Kidney tubule cell (primary cell): ENCODE measurements around the gene COL5A1.
"Not testable (repeated sequence)": the region's sequence is repeated elsewhere in the genome, so short reads cannot be mapped to it uniquely, and the experiment has no call there.

Experiments
- DNase-seq: peaks from one replicate; pipeline ENCODE4 v3.0.0-alpha.2; 2018; ENCODE audit warnings: low spot score

Gene COL5A1

DNA sequence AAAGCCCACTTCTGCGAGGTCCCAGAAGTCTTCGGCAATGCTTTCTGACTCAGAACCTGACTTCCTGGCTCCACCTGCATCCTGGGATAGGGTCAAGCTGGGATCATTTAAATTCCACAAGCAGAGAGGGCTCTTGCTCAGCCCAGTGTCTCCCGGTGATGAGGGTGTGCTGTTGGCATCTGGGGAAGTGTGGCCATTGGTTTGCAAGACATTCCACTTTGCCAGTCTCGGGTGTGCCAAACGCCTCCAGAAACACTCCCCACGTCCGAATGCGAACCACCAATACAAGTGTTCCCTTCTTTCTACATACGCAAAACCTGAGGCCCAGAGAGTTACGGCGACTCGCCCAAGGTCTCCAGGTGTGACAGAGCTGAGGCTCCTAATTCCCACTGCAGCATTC is 195.9 kb downstream of the COL5A1 start:
- no peak for DNase-seq

DNA sequence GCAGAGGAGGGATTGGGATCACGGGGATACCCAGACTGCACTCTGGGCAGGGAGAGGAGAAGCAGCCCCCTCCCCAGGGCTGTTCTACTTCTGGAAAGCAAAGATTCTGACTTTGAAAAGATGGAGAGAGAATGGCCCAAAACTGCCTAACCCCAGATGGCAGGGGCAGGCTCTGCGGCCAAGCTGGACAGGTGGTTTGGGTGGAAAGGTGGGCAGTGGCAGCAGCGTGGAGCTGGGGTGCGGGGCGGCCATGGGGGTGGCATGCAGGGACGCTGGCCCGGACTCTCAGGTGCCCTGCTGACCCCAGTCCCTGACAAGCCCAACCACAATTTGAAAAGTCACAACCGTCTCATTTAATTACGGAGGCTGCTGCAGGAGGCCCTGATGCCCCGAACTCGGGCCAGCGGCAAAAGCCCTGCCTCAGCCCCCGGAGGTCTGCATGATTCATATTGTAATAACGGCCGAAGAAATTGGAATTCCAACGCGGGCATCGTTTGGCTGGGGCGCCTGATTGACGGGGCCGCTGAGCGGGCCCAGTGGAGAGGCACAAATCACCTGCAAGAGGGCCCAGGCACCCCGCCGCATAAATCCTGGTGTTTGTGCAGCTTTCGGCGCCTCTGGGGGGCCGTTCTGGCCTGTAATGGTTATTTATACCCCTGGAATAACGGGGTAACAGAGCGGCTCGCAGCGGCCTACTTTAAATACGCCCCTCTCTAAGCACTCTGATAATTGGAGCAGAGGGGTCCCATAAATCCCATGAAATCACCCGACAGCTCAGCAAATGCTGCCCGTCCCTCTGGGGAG is 197.2 kb downstream of the COL5A1 start:
- no peak for DNase-seq

DNA sequence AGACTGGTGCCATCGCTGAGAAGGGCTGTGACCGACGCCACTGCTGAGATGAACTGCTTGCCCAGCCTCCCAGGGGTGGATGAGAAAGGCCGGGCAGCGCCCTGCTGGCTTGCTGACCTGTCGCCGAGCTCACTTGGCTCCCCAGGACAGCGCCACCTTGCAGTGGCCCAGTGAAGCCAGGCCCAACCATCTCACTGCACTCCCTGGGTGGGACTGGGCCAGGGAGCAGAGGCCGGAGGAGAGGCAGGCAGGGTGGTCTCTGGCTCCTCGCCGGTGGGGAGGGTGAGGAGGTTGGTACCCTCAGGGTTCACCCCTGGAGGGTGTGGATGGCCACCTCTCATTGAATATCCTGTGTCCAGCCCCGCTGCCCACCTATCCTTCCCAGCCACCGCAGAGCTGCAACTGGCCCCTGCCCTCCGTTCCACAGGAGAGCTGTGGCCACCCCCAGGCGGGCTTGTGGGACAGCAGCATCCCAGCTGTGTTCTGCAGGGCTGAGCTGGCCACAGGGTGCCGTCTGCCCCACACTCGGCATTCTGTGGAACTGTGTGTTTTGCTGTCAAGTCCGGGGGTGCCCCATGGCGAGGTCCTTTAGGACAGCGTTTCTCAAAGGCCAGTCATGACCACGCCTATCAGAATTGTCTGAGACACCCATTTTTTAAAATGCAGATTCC is 198.0 kb downstream of the COL5A1 start:
- no peak for DNase-seq

DNA sequence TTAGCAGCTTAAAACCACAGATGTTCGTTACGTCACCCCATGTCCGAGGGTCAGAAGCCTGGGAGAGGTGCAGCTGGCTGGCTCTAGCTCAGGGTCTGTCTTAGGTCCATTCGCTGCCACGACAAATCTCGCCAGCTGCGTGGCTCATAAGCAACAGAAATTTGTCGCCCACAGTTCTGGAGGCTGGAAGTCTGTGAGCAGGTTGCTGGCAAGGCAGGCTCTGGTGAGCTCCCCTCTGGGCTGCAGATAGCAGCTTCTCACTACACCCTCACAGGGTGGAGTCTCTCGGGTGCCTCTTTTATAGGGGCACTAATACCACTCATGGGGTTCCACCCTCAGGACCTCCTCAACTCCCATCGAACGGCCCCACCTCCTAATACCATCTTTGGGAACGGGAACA is 198.9 kb downstream of the COL5A1 start:
- DNase-seq = no peak

DNA sequence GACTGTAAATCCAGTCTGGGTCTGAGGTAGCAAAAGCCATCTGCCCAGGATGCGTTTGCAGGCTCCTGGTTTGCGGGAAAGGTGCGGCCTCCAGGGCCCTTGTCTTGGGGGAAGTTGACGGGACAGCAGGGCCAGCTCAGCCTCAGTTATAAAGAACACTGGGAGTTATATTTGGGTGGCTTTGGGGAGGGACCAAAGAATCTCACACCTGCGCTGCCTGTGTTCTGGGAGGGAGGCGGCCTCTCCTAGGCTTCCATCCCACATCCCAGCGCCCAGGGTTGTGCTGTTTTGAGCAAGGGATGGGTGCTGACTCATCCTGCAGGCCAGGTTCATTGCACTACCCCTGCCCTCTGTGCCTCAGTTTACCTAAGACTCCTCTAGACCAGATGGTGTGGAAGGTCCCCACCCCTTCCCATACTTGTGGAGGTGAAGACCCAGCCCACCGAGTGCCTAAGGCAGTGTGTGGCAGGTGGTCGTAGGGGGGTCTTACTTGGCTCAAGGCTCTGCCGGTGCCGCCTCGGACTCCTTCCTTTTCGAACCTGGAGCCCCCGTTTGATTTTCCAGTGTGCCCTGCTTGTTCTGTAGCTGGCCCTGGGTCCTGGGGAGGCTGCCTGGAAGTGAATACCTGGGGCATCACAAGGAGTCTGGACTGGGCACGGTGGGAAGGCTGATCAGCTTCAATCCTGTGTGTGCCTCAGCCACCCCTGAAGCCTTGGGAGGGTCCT is 199.7 kb downstream of the COL5A1 start:
- DNase-seq = no peak

DNA sequence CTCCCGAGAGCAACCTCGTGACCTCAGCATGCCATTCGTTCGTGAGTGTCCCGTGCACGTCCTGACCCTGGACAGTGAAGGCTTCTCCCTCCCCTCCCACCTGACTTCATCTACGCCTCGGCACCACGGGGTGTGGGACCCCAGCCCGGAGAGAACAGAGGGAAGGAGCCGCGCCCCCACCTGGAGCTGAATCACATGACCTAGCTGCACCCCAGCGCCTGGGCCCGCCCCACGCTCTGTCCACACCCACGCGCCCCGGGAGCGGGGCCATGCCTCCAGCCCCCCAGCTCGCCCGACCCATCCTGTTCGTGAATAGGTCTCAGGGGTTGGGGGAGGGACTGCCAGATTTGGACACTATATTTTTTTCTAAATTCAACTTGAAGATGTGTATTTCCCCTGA is 200.7 kb downstream of the COL5A1 start:
- DNase-seq = no peak

DNA sequence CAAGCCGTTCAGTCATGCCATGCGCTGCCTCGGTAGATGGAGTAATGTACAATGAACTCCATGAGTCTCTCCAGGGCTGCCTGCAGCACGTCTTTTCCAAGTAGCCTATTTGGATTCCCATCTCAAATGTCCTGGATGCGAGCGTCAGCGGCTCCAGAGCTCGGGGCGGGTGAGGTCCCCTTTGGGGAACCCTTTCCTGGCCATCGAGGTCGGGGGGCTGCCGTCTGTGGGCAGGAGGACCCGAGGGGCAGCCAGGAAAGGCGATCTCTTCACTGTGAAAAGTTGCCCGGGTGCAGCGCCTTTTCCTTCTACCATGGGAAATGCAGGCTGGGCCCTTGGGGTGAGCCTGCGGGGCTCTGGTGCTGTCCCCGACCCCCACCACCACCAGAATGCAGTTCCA is 202.1 kb downstream of the COL5A1 start:
- no peak for DNase-seq

DNA sequence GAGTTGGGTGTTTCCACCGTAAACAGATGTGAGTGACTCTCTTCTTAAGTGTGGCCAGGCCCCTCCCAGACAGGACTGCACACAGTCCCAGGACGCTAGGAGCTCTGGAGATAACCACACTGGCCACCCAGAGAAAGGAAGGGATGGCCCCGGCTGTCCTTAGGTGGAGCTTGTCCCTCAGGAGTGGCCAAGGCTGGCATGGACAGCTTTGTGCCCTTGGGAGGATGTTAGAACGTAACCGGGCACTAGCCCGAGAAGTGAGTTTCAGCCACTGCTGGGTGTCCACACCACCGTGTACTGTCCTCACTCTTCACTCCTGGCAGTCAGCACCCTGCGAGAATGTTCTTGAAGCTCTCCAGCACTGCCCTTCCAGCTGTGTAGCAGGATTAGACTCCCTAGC is 203.2 kb downstream of the COL5A1 start:
- DNase-seq = no peak

DNA sequence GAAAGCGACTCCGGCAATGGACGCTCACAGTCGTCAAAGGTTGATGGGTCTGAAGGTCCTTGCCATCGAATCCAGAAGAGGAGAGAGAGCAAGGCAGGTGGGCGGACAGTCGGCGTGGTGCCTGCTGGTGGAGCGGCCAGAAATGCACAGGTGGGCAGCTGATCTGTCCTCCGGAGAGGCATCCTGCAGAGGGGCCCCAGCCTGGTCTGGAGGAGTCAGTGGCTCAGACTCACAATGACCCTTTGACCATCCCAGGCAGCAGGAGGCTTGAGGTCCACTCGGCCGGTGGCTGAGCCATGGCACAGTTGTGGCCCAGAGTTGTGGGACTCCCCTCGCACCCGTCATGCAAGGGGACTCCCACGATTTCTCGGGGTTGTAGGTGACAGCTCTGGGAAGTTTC is 204.6 kb downstream of the COL5A1 start:
- DNase-seq = no peak

DNA sequence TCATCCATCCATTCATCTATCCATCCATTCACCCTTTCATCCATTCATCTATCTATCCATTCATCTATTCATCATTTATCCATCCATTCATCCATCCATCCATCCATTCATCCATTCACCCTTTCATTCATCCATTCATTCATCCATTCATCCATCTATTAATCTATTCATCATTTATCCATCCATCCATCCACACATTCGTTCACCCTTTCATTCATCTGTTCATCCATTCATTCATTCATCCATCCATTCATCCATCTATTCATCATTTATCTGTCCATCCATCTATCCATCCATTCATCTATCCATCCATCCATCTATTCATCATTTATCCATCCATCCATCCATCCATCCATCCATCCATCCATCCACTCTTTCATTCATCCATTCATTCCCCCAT is 205.1 kb downstream of the COL5A1 start:
- DNase-seq = no peak

DNA sequence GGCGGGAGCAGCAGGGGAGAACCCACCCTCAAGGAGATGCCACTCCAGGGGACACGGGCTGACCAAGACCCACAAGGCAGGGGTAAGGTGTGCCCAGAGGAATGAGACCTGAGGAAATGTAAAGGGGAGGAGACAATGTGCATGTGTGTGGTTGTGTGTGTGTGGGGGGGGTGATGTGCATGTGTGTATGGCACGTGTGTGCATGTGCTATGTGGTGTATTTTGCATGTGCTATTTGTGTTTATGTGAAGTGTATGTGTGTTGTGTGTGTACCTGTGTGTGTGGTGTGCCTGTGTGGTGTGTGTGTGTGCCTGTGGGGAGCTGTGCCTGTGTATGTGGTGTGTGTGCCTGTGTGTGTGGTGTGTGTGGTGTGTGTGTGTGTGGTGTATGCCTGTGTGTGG is 205.5 kb downstream of the COL5A1 start:
- DNase-seq = no peak

DNA sequence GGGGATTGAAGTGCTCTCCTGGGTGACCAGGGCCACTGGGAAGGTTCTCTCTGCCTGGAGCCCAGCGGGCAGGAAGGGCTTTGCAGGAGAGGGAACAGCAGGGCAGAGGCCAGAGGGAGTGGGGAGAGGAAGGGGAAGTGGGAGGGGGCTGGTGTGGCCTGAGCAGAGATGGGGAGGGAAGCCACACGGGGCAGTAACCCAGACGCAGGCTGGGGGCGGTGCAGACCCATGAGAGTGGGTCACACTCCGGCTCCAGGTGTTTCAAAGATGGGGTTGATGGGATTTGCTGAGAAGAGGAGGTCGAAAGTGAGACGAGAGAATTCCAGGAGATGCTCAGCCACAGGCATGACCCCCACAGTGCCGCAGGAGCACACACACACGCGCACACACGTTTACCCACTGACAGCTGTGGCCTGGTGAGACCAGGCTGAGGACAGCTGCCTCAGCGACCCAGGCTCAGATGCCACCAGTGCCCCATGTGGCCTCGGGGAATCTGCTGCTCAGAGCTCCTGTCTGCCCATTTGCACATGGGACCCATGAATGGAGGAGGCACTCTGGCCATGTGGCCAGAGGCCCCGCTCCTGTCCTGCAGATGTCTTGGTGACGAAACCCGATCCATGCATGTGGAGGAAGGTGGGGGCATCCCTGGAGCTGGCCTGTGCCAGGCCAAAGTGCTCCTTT is 206.3 kb downstream of the COL5A1 start:
- DNase-seq = no peak

DNA sequence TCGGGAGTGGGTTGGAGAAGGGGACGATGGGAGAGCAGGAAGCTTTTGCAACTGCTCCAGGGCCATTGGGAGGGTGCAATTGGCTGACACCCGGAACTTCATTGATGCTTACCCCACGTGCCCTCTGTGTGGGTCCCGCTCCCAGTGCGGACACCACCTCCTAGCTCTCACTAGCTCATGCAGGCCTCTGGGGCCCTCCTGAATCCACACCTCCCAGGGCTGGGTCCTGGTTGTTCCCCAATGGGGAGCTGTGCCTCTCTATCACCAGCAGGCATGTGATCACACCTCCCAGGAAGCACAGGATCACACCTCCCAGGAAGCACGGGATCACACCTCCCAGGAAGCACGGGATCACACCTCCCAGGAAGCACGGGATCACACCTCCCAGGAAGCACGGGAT is 206.9 kb downstream of the COL5A1 start:
- no peak for DNase-seq

DNA sequence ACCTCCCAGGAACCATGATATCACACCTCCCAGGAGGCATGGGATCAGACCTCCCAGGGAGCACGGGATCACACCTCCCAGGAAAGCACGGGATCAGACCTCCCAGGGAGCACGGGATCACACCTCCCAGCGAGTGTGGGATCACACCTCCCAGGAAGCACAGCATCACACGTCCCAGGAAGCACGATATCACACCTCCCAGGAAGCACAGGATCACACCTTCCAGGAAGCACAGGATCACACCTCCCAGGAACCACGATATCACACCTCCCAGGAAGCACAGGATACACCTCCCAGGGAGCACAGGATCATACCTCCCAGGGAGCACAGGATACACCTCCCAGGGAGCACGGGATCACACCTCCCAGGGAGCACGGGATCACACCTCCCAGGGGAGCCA is 209.0 kb downstream of the COL5A1 start:
- DNase-seq = no peak

DNA sequence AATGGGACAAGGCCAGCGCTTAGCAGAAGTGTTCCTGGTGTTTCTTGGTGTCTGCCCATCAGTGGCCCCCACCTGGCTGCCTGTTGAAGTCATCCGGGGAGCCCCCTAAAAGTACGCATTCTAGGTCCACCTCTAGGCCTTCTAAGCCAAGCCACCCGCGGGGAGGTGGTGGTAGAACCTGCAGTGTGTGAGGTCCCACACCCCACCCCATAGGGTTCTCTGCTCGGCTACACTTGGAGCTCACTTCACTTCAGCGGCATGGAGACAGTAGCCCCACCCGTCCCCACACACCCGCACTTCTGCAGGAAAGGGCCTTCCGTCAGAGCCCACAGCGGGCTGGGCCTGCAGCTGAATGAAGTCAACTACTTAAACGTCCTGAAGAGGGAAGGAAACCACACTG is 209.4 kb downstream of the COL5A1 start:
- no peak for DNase-seq

DNA sequence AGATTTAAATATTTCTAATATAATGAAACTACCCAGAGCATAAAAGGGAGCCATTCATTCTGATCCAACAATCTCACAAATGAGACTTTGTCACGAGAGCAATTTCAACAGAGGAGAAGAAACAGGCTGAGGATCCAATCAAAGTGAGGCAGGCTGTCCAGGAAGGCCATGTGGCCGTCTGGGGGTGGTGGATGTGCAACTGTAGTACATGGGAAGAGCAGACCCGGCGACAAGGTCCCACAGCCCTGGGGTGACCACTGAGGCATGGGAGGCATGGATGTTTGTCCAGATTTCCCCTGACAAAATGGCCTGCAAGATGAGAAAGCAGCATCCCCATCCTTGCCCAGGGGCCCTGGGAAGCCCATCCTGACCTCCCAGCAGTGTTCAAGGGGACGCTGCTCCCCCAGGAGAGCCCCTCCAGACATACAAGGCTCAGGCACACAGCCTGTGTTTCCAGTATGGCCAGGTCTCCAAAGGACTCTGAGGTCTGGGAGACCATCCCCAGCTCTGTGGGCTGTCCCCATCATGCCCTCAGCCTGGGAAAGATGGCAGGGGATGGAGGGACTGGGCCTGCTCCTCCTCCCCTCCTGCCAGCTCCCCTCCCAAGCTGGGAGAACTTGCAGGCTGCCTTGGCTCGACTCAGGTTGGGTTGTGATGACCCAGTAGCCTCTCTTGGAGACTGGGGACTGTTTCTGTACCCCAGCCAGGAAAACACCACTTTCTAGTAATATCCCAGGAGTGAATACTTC is 211.5 kb downstream of the COL5A1 start:
- DNase-seq = no peak

DNA sequence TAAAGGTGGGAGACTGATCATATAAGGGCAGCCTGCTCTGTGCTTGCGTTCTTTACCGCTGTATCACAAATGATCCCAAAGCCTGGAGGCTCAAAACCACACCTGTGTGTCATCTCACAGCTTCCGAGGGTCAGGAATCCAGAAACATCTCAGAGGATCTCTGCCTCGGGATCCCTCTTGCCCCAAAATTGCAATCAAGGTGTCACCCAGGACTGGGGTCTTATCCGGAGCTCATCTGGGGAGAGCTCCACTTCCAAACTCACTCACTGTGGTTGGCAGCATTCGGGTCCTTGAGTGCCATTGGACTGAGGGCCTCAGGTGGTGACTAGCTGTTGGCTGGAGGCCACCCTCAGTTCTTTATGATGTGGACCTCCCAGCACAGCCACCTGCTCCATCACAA is 212.3 kb downstream of the COL5A1 start:
- no peak for DNase-seq

DNA sequence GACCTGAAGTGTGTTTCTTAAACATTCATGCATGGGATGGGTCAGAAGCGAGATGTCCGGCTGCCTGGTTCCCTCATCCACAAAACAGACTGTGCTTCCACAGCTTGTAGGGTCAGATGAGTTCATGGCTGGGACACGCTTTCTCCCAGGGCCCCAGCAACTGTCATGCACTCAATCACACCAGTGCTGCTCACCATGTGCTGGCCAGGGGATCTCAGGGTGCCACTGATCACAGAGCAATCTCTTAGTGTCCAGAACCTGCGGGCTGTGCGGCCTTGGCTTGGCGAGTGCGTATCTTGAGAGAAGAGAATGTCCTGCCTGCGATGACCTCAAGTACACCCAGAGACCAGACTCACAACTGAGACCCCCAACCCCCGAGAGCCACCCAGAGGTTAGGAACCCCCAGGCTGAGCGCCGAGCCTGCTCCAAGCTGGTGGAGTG is 213.0 kb downstream of the COL5A1 start:
- DNase-seq = no peak

DNA sequence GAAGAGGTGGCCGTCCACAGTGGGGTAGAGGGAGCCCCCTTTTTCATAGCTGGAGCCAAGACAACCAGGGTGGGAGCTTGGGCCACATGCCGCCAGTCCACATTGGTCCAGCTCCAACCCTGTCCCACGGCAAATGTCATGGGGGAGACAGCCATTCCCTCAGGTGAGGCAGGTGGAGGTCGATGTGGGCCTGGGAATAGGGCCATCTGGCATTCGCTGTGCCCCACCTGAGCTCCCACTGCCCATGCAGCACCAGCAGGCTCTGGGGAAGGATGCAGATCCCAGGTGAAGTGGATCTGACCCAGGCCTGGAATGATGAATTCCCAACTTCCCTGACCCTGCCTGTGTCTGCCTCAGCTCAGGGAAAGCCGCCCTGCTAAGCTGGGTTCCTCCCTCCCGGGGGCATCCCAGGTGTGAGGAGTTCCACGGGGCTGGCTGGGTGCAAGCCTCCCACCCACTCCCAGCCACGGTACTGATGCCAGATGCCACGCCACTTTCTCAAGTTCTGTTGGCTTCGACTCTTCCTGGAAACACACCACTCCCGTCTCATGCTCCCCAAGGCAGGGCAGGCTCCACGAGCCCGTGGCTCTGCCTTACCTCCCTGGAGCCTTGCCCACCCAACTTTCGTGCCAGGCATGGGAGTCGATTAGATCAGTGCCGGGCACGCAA is 213.8 kb downstream of the COL5A1 start:
- DNase-seq = no peak

DNA sequence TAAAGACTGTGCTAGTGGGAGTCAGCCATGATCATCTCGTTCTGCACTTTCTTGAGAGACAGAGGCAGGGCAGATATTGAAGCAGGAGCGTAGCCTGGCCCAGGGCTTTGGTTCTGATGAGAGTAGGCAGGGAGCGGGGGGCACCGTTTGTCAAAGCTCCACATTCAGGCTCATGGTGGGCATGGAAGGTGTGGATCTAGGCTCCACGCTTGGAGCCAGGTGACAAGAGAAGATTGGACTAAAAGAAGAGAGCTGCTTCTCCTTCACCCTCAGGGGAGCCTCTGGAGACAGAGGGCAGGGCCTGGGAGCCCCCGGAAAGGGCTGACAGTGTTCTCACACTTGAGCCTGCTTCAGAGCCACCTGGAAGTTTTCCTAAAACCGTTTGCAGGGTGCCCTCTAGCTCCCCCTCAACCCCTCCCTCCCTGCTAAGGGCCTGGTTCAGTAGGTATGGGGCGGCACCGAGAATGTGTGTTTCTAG is 214.3 kb downstream of the COL5A1 start:
- no peak for DNase-seq

DNA sequence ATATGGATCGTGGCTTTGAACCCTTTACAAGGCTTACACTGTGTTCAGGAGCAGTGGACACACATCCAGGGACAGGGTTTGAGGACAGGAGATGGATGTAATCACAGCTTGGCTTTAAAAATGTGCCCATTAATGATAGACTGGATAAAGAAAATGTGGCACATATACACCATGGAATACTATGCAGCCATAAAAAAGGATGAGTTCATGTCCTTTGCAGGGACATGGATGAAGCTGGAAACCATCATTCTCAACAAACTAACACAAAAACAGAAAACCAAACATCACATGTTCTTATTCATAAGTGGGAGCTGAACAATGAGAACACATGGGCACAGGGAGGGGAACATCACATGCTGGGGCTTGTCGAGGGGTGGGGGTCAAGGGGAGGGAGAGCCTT is 215.8 kb downstream of the COL5A1 start:
- not testable (repeated sequence) for DNase-seq
